DOHH2 (cell line): ENCODE results near the gene PRIM2.

Experiments used
- H3F3A ChIP-seq: fragments of 200-600 bp; sonication (generic), shearing (Covaris generic); 2 replicates; pipeline ENCODE4 v1.6.0; 2016; ENCODE audit warnings: antibody characterized with exemption, mild to moderate bottlenecking; ENCODE audit not compliant: control insufficient read depth, insufficient read depth
- H3K27ac ChIP-seq: fragments of 200-600 bp; sonication (generic); 2 replicates; pipeline ENCODE4 v1.5.1; 2014; ENCODE audit warnings: low read depth, mild to moderate bottlenecking, low read length, moderate library complexity
- H3K27me3 ChIP-seq: fragments of 200-600 bp; sonication (generic); 2 replicates; pipeline ENCODE4 v1.6.1; 2014; ENCODE audit warnings: mild to moderate bottlenecking, low read length, mixed read lengths; ENCODE audit not compliant: control insufficient read depth
- H3K36me3 ChIP-seq: fragments of 200-600 bp; sonication (generic); 2 replicates; pipeline ENCODE4 v1.6.1; 2014; ENCODE audit warnings: mild to moderate bottlenecking, low read length, moderate library complexity, mixed read lengths; ENCODE audit not compliant: control insufficient read depth
- H3K4me1 ChIP-seq: fragments of 200-600 bp; sonication (generic); 2 replicates; pipeline ENCODE4 v1.6.1; 2014; ENCODE audit warnings: mild to moderate bottlenecking, low read length, mixed read lengths; ENCODE audit not compliant: control insufficient read depth
- H3K4me2 ChIP-seq: fragments of 200-600 bp; sonication (generic); 2 replicates; pipeline ENCODE4 v1.6.0; 2014; ENCODE audit warnings: mild to moderate bottlenecking, low read length, moderate library complexity
- H3K4me3 ChIP-seq: fragments of 200-600 bp; sonication (generic); 2 replicates; pipeline ENCODE4 v1.5.1; 2014; ENCODE audit warnings: mild to moderate bottlenecking, low read length, mixed read lengths
- H3K79me2 ChIP-seq: fragments of 200-600 bp; sonication (generic); 2 replicates; pipeline ENCODE4 v1.6.1; 2014; ENCODE audit warnings: mild to moderate bottlenecking, low read length, mixed read lengths; ENCODE audit not compliant: control insufficient read depth
- H3K9me2 ChIP-seq: fragments of 200-600 bp; sonication (generic); replicated peaks from 2 replicates; pipeline ENCODE4 v1.6.1; 2014; ENCODE audit warnings: mild to moderate bottlenecking, low read length, mixed read lengths; ENCODE audit not compliant: control insufficient read depth
- H3K9me3 ChIP-seq: fragments of 200-600 bp; sonication (generic); 2 replicates; pipeline ENCODE4 v1.6.1; 2014; ENCODE audit warnings: antibody characterized with exemption, low read length, mixed read lengths; ENCODE audit not compliant: control insufficient read depth, insufficient read depth
- H4K20me1 ChIP-seq: fragments of 200-600 bp; sonication (generic); 2 replicates; pipeline ENCODE4 v1.6.0; 2014; ENCODE audit warnings: low read depth, mild to moderate bottlenecking, antibody characterized with exemption, low read length, moderate library complexity; ENCODE audit not compliant: control insufficient read depth, insufficient read depth
- CTCF ChIP-seq: fragments of 200-600 bp; sonication (generic); IDR thresholded peaks from one replicate; pipeline ENCODE4 v1.5.1; 2014; ENCODE audit warnings: antibody characterized with exemption, mild to moderate bottlenecking, low read depth, low read length; ENCODE audit not compliant: poor library complexity, severe bottlenecking
- EZH2phosphoT487 ChIP-seq: fragments of 200-600 bp; sonication (generic); IDR thresholded peaks from 2 replicates; pipeline ENCODE4 v1.6.1; 2017; ENCODE audit warnings: borderline replicate concordance, mild to moderate bottlenecking, antibody characterized with exemption, low read length, moderate library complexity, mixed read lengths

PRIM2 gene

GRCh38 chr6:57276946-57277345 is 40.5 kb upstream of the PRIM2 start:
- Histone ChIP-seq H3F3A (no peaks in the 10 kb centered on the region), H3K27ac (no peak overlapping the region), H3K79me2 (no peaks in the 10 kb centered on the region), H3K27me3 (peaks cover 3% of the 10 kb centered on the region; the same call in 1 of the 2 replicates), H3K4me3 (no peak overlapping the region), H4K20me1 (no peaks in the 10 kb centered on the region), H3K9me2 (no peaks in the 10 kb centered on the region), H3K9me3 (no peaks in the 10 kb centered on the region), H3K36me3 (no peaks in the 10 kb centered on the region), H3K4me1 (no peaks in the 10 kb centered on the region), H3K4me2 (no peak overlapping the region)
- TF ChIP-seq CTCF (no peak), EZH2phosphoT487 (no peak)

GRCh38 chr6:57278570-57278969 is 38.9 kb upstream of the PRIM2 start:
- no peak for TF ChIP-seq CTCF
- Histone ChIP-seq H3K4me1 (no peaks in the 10 kb centered on the region), H3K27me3 (peaks cover 3% of the 10 kb centered on the region; the same call in 1 of the 2 replicates), H3K4me2 (no peak overlapping the region), H3F3A (no peaks in the 10 kb centered on the region), H3K27ac (no peak overlapping the region), H3K36me3 (no peaks in the 10 kb centered on the region), H3K79me2 (no peaks in the 10 kb centered on the region), H3K9me2 (no peaks in the 10 kb centered on the region), H3K4me3 (no peak overlapping the region), H3K9me3 (no peaks in the 10 kb centered on the region), H4K20me1 (no peaks in the 10 kb centered on the region)

- H3K36me3 ChIP-seq, result no peaks in the 10 kb centered on the region
- no peaks in the 10 kb centered on the region for H3K4me1 ChIP-seq
- no peaks in the 10 kb centered on the region for H3K79me2 ChIP-seq
- no peaks in the 10 kb centered on the region for H3K9me3 ChIP-seq
- H3K27ac ChIP-seq, result no peak overlapping the region
- TF ChIP-seq CTCF (no peak), EZH2phosphoT487 (no peak)
- H3F3A ChIP-seq, result no peaks in the 10 kb centered on the region
- H3K27me3 ChIP-seq, result peaks cover 3% of the 10 kb centered on the region; the same call in 1 of the 2 replicates
- H3K4me3 ChIP-seq, result no peak overlapping the region
- H3K4me2 ChIP-seq, result no peak overlapping the region
- no peaks in the 10 kb centered on the region for H3K9me2 ChIP-seq
- H4K20me1 ChIP-seq, result no peaks in the 10 kb centered on the region
These were observed 38.4 kb upstream of the PRIM2 start for GRCh38 chr6:57279013-57279412.

GRCh38 chr6:57283106-57283505 is 34.3 kb upstream of the PRIM2 start:
- Histone ChIP-seq H4K20me1 (no peaks in the 10 kb centered on the region), H3K9me2 (no peaks in the 10 kb centered on the region), H3K27me3 (peaks cover 3% of the 10 kb centered on the region; the same call in 1 of the 2 replicates), H3K79me2 (no peaks in the 10 kb centered on the region), H3K4me3 (no peak overlapping the region), H3F3A (no peaks in the 10 kb centered on the region), H3K4me2 (no peak overlapping the region), H3K36me3 (no peaks in the 10 kb centered on the region), H3K27ac (no peak overlapping the region), H3K4me1 (no peaks in the 10 kb centered on the region), H3K9me3 (no peaks in the 10 kb centered on the region)
- TF ChIP-seq CTCF (no peak), EZH2phosphoT487 (no peak)
